ENCODE measurements around the gene DOCK3.
"Not testable (repeated sequence)": the region's sequence is repeated elsewhere in the genome, so short reads cannot be mapped to it uniquely, and the experiment has no call there.

The DOCK3 gene

DNA sequence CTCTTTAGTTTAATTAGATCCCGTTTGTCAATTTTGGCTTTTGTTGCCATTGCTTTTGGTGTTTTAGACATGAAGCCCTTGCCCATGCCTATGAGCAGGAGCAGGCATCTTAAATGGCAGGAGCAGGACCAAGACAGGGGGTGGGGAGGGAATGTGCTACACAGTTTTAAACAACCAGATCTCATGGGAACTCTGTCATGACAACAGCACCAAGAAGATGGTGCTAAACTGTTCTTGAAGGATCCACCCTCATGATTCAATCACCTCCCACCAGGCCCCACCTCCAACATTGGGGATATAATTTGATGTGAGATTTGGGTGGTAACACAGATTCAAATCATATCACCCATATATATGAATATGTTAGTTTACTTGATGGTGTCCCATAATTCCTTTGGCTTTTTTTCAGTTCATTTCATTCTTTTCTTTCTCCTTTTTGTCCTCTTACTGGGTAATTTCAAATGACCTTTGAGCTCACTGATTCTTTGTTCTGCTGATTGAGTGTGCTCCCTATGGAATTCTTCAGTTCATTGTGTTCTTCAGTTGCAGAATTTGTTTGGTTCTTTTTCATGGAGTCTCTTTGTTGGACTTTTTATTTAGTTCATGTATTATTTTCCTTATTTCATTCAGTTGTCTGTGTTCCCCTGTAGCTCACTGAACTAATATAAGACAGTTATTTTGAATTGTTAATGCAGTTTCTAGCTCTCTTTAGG lies 62.6 kb downstream of the DOCK3 start:
- TF ChIP-seq, protein P1, sequence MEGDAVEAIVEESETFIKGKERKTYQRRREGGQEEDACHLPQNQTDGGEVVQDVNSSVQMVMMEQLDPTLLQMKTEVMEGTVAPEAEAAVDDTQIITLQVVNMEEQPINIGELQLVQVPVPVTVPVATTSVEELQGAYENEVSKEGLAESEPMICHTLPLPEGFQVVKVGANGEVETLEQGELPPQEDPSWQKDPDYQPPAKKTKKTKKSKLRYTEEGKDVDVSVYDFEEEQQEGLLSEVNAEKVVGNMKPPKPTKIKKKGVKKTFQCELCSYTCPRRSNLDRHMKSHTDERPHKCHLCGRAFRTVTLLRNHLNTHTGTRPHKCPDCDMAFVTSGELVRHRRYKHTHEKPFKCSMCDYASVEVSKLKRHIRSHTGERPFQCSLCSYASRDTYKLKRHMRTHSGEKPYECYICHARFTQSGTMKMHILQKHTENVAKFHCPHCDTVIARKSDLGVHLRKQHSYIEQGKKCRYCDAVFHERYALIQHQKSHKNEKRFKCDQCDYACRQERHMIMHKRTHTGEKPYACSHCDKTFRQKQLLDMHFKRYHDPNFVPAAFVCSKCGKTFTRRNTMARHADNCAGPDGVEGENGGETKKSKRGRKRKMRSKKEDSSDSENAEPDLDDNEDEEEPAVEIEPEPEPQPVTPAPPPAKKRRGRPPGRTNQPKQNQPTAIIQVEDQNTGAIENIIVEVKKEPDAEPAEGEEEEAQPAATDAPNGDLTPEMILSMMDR (IDR thresholded peaks at IDR 0.05; ENCODE audit: control insufficient read depth, insufficient read depth, low read depth, low read length, missing control alignments), result no peak
- H3K4me3 ChIP-seq (ENCODE audit: control insufficient read depth, low read depth, low read length), result no peak overlapping the region
- no peak for DNase-seq (ENCODE audit: low read depth)

DNA sequence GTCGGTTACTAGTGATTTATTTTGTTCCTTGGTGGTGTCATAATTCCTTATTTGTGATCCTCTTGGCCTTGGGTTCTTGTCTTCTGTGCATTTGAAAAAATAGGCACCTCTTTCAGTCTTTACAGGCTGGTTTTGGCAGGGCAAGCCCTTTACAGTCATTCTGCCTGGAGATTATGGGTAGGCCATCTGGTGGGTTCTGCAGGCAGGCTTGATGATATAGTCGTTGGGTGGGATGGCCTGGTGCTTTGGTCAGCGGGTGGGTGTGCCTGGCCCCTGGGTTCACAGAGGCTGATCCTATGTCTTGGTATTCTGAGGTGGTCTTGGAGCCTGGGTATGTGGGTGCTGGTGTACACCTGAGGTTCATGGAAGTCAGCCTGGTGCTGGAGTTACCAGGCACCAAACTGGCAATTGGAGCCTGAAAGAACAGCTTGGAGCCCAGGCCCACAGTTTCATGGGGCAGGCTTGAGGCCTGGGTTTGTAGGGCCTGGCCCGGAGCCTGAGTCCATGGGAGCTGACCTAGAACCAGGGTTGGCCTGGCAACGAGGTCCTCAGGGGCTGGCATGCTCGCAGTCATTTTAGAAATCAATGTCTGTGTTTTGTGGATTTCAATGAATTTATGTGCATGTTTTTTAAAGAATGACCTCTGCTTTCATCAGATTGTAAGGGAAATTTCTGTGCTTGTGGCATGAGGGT lies 63.3 kb downstream of the DOCK3 start:
- TF ChIP-seq, protein P1 (IDR thresholded peaks at IDR 0.05; ENCODE audit: control insufficient read depth, insufficient read depth, low read depth, low read length, missing control alignments), result no peak
- DNase-seq (ENCODE audit: low read depth), result no peak
- H3K4me3 ChIP-seq (ENCODE audit: control insufficient read depth, low read depth, low read length), result no peak overlapping the region

DNA sequence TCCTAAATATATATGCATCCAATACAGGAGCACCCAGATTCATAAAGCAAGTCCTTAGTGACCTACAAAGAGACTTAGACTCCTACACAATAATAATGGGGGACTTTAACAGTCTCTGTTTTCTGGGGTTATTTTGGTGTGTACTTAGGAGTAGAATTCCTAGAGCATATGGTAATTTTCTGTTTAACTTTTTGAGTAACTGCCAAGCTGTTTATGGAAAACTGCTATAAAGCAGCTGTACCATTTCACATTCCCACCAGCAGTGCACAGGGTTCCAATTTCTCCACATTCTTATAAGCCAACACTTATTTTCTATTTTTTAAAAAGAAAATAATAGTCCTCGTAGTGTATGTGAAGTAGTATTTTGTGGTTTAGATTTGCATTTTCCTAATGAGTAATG lies 68.9 kb downstream of the DOCK3 start:
- H3K4me3 ChIP-seq (ENCODE audit: control insufficient read depth, low read depth, low read length), result no peak overlapping the region
- TF ChIP-seq, protein P1 (IDR thresholded peaks at IDR 0.05; ENCODE audit: control insufficient read depth, insufficient read depth, low read depth, low read length, missing control alignments), result no peak
- no peak for DNase-seq (ENCODE audit: low read depth)

DNA sequence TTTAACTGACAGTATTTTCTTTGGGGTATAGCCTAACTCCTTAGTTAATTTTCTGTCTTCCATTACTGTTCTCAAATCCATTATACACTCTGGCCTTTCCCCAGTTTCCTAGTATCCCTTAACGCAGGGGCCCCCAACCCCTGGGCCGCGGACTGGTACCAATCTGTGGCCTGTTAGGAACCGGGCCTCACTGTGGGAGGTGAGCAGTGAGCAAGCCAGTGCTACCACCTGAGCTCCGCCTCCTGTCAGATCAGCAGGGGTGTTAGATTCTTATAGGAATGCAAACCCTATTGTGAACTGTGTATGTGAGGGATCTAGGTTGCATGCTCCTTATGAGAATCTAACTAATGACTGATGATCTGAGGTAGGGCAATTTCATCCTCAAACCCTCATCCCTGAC lies 75.1 kb downstream of the DOCK3 start:
- TF ChIP-seq, protein P1 (IDR thresholded peaks at IDR 0.05; ENCODE audit: control insufficient read depth, insufficient read depth, low read depth, low read length, missing control alignments), result no peak
- no peak overlapping the region for H3K4me3 ChIP-seq (ENCODE audit: control insufficient read depth, low read depth, low read length)
- DNase-seq (ENCODE audit: low read depth), result no peak

DNA sequence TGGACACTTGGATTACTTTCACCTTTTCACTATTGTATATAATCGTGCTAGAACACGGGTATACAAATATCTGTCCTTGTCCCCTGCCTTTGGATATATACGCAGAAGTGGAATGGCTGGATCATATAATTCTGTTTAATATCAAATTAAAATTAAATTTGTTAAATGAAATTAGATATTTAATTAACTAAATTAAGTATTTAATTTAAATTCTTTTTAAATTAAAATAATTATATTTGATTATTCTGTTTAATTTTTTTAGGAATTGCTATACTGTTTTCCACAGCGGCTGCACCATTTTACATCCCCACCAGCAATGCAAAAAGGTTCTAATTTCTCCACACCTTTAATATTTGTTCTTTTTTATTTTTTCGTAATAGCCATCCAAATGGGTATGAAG lies 84.3 kb downstream of the DOCK3 start:
- DNase-seq (ENCODE audit: low read depth), result no peak
- TF ChIP-seq, protein P1 (IDR thresholded peaks at IDR 0.05; ENCODE audit: control insufficient read depth, insufficient read depth, low read depth, low read length, missing control alignments), result no peak
- no peak overlapping the region for H3K4me3 ChIP-seq (ENCODE audit: control insufficient read depth, low read depth, low read length)

DNA sequence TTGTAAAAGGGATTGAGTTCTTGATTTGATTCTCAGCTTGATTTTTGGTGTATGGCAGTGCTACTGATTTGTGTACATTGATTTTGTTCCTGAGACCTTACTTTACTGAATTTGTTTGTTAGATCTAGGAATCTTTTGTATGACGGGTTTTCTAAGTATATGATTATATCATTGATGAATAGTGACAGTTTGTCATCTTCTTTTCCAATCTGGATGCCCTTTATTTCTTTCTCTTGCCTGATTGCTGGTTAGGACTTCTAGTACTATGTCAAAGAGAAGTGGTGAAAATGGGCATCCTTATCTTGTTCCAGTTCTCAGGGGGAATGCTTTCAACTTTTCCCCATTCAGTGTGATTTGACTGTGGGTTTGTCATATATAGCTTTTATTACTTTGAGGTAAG lies 103.0 kb downstream of the DOCK3 start:
- TF ChIP-seq, protein P1 (IDR thresholded peaks at IDR 0.05; ENCODE audit: control insufficient read depth, insufficient read depth, low read depth, low read length, missing control alignments), result no peak
- no peak overlapping the region for H3K4me3 ChIP-seq (ENCODE audit: control insufficient read depth, low read depth, low read length)
- no peak for DNase-seq (ENCODE audit: low read depth)

DNA sequence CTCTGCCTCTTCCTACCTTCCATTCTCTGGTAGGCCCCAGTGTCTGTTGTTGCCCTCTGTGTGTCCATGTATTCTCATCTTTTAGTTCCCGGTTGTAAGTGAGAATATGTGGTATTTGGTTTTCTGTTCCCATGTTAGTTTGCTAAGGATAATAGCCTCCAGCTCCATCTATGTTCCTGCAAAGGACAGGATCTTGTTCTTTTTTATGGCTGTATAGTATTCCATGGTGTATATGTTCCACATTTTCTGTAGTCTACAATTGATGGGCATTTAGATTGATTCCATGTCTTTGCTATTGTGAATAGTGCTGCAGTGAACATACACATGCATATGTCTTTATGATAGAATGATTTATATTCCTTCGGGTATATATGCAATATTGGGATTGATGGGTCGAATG lies 107.0 kb downstream of the DOCK3 start:
- not testable (repeated sequence) for H3K4me3 ChIP-seq (ENCODE audit: control insufficient read depth, low read depth, low read length); DNase-seq (ENCODE audit: low read depth)

Data from AG09309 (cell line).